VCaP (cell line): ENCODE results near the gene MYO15B.
A peak's percentile ranks its signal among the peaks of the same experiment; 100 is the strongest.

Experiments
- H3K27ac ChIP-seq: fragments of 450-650 bp; 2 replicates; pipeline ENCODE4 v1.5.1; 2017
- CTCF ChIP-seq: fragments of 450-650 bp; conservative IDR thresholded peaks from 2 replicates; pipeline ENCODE4 v1.5.1; 2017; ENCODE audit warnings: mild to moderate bottlenecking, moderate library complexity

The MYO15B gene

GRCh38 chr17:75640556-75641119 lies 53.0 kb downstream of the MYO15B start:
- no peak for TF ChIP-seq CTCF

GRCh38 chr17:75641343-75641742 lies 53.7 kb downstream of the MYO15B start:
- TF ChIP-seq CTCF: no peak
- H3K27ac ChIP-seq: peak overlapping the region; percentile 54; the same call in 1 of the 2 replicates

More at GRCh38 chr17:75640556-75641119, 53.0 kb downstream of the MYO15B start:
- no peak overlapping the region for H3K27ac ChIP-seq

GRCh38 chr17:75642182-75642783 lies 54.7 kb downstream of the MYO15B start:
- no peak for TF ChIP-seq CTCF
- peak overlapping the region; percentile 54 for H3K27ac ChIP-seq

- H3K27ac ChIP-seq: peak overlapping the region; percentile 54
- TF ChIP-seq CTCF: no peak
Observed at GRCh38 chr17:75642784-75643642, 55.4 kb downstream of the MYO15B start.

- no peak overlapping the region for H3K27ac ChIP-seq
- TF ChIP-seq CTCF: no peak
Observed at GRCh38 chr17:75643643-75644017, 56.0 kb downstream of the MYO15B start.

GRCh38 chr17:75645501-75645888 lies 57.9 kb downstream of the MYO15B start:
- no peak for TF ChIP-seq CTCF
- H3K27ac ChIP-seq: peak overlapping the region; percentile 14; the same call in 1 of the 2 replicates

- no peak for TF ChIP-seq CTCF
- H3K27ac ChIP-seq: peak overlapping the region; percentile 14; the same call in 1 of the 2 replicates
Observed at GRCh38 chr17:75645889-75646637, 58.5 kb downstream of the MYO15B start.
